Measurements from ENCODE around the gene MIF4GD.

The MIF4GD gene

DNA sequence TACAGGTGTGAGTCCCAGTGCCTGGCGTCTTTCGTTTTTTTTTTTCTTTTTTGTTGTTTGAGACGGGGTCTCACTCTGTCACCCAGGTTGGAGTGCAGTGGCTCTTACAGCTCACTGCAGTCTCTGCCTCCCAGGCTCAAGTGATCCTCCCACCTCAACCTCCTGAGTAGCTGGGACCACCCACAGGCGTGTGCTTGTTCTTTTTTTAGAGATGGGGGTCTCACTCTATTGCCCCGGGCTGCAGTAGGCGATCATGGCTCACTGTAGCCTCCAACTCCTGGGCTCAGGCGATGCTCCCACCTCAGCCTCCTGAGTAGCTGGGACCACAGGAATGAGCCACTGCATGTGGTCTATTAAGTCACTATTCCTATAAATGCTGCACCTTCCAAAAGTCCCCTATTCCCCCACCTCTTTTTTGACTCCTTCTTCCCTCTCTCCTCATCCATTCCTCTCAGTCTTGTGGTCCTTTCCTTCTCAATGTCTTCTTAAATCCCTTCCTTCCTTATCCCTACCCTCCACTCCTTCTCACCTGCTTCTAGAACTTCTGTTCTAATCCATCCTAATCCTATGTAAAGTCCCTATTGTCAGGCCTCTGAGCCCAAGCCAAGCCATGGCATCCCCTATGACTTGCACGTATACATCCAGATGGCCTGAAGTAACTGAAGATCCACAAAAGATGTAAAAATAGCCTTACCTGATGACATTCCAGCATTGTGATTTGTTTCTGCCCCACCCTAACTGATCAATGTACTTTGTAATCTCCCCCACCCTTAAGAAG lies 18.8 kb downstream of the MIF4GD start (continued):
- no peak for TF ChIP-seq ZFP30 (CRISPR knock-in tag; IDR thresholded peaks at IDR 0.05)

GRCh38 chr17:75250009-75250471 lies 21.0 kb downstream of the MIF4GD start:
- peak; percentile 76 for ATAC-seq

GRCh38 chr17:75249564-75249963 lies 21.5 kb downstream of the MIF4GD start:
- TF ChIP-seq CSDC2 (CRISPR knock-in tag; IDR thresholded peaks at IDR 0.05) (no peak), ESRRG (CRISPR knock-in tag; IDR thresholded peaks at IDR 0.05) (no peak), ZNF8 (CRISPR knock-in tag; IDR thresholded peaks at IDR 0.05) (no peak), PATZ1 (CRISPR knock-in tag; IDR thresholded peaks at IDR 0.05; ENCODE audit: borderline replicate concordance) (no peak), PPARA (CRISPR knock-in tag; IDR thresholded peaks at IDR 0.05; ENCODE audit: borderline replicate concordance) (no peak), ISL1 (CRISPR knock-in tag; IDR thresholded peaks at IDR 0.05) (no peak), OSR1 (CRISPR knock-in tag; IDR thresholded peaks at IDR 0.05) (no peak), GLIS3 (CRISPR knock-in tag; IDR thresholded peaks at IDR 0.05) (no peak), RARB (CRISPR knock-in tag; IDR thresholded peaks at IDR 0.05) (no peak), TOX (CRISPR knock-in tag; IDR thresholded peaks at IDR 0.05; ENCODE audit: borderline replicate concordance) (no peak), ZNF565 (CRISPR knock-in tag; conservative IDR thresholded peaks at IDR 0.05; ENCODE audit: low read depth) (no peak)
- no peak for ATAC-seq

More at GRCh38 chr17:75250009-75250471, 21.0 kb downstream of the MIF4GD start:
- TF ChIP-seq, protein P1, sequence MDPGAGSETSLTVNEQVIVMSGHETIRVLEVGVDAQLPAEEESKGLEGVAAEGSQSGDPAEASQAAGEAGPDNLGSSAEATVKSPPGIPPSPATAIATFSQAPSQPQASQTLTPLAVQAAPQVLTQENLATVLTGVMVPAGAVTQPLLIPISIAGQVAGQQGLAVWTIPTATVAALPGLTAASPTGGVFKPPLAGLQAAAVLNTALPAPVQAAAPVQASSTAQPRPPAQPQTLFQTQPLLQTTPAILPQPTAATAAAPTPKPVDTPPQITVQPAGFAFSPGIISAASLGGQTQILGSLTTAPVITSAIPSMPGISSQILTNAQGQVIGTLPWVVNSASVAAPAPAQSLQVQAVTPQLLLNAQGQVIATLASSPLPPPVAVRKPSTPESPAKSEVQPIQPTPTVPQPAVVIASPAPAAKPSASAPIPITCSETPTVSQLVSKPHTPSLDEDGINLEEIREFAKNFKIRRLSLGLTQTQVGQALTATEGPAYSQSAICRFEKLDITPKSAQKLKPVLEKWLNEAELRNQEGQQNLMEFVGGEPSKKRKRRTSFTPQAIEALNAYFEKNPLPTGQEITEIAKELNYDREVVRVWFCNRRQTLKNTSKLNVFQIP (CRISPR knock-in tag; IDR thresholded peaks at IDR 0.05; ENCODE audit: borderline replicate concordance, low read depth), result no peak
- TF ChIP-seq ZC3H10 (CRISPR knock-in tag; IDR thresholded peaks at IDR 0.05) (no peak), ZNF565 (CRISPR knock-in tag; conservative IDR thresholded peaks at IDR 0.05; ENCODE audit: low read depth) (no peak), SNAI2 (CRISPR knock-in tag; IDR thresholded peaks at IDR 0.05) (no peak), ZNF8 (CRISPR knock-in tag; IDR thresholded peaks at IDR 0.05) (no peak), PPARA (CRISPR knock-in tag; IDR thresholded peaks at IDR 0.05; ENCODE audit: borderline replicate concordance) (no peak), GLIS3 (CRISPR knock-in tag; IDR thresholded peaks at IDR 0.05) (no peak), ARNTL (CRISPR knock-in tag; IDR thresholded peaks at IDR 0.05; ENCODE audit: borderline replicate concordance, low read depth) (no peak), OSR1 (CRISPR knock-in tag; IDR thresholded peaks at IDR 0.05) (no peak), TSHZ2 (CRISPR knock-in tag; IDR thresholded peaks at IDR 0.05) (no peak), ZNF70 (CRISPR knock-in tag; IDR thresholded peaks at IDR 0.05) (no peak), TCF4 (CRISPR knock-in tag; IDR thresholded peaks at IDR 0.05; ENCODE audit: borderline replicate concordance) (no peak), TOX (CRISPR knock-in tag; IDR thresholded peaks at IDR 0.05; ENCODE audit: borderline replicate concordance) (no peak), BACH2 (CRISPR knock-in tag; IDR thresholded peaks at IDR 0.05; ENCODE audit: borderline replicate concordance) (no peak), ISL1 (CRISPR knock-in tag; IDR thresholded peaks at IDR 0.05) (no peak), PATZ1 (CRISPR knock-in tag; IDR thresholded peaks at IDR 0.05; ENCODE audit: borderline replicate concordance) (no peak), RARB (CRISPR knock-in tag; IDR thresholded peaks at IDR 0.05) (no peak), ZFP30 (CRISPR knock-in tag; IDR thresholded peaks at IDR 0.05) (no peak), ESRRG (CRISPR knock-in tag; IDR thresholded peaks at IDR 0.05) (no peak)
- TF ChIP-seq, protein P2, sequence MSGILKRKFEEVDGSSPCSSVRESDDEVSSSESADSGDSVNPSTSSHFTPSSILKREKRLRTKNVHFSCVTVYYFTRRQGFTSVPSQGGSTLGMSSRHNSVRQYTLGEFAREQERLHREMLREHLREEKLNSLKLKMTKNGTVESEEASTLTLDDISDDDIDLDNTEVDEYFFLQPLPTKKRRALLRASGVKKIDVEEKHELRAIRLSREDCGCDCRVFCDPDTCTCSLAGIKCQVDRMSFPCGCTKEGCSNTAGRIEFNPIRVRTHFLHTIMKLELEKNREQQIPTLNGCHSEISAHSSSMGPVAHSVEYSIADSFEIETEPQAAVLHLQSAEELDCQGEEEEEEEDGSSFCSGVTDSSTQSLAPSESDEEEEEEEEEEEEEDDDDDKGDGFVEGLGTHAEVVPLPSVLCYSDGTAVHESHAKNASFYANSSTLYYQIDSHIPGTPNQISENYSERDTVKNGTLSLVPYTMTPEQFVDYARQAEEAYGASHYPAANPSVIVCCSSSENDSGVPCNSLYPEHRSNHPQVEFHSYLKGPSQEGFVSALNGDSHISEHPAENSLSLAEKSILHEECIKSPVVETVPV (CRISPR knock-in tag; IDR thresholded peaks at IDR 0.05), result no peak

Data from SK-N-SH treated with all-trans-retinoic acid at 6 μM for 48 hours (cell line).